ENCODE data around the gene TMEM250. TPM values are rescaled to one million over a fixed set of nuclear protein-coding genes. Genes with fewer than 3 reads are reported as not detected.

TMEM250 gene
- total and polyA plus RNA-seq, 2 of the 4 experiments (the other 2 are of a cell fraction) = 14.0 to 17.5 TPM

GRCh38 chr9:136160381-136160841, 41.7 kb upstream of the TMEM250 start:
- Histone ChIP-seq H4K8ac (ENCODE audit: low read depth in 2 of 2, low read length in 2 of 2) (no peak overlapping the region), H2AK5ac (ENCODE audit: low read depth, low read length) (no peak overlapping the region), H3K14ac (replicated peaks; ENCODE audit: low read depth, low read length) (no peak overlapping the region), H4K91ac (ENCODE audit: insufficient read depth, low read depth, low read length) (no peak overlapping the region), H3K9me1 (ENCODE audit: insufficient read depth, low read length) (no peaks in the 10 kb centered on the region), H2AK9ac (replicated peaks; ENCODE audit: low read depth, low read length, poor library complexity) (no peak overlapping the region), H3K4me3 (ENCODE audit: insufficient read depth, low read depth, low read length) (no peak overlapping the region), H3K4me1 (ENCODE audit: control insufficient read depth, insufficient read depth, low read length) (no peaks in the 10 kb centered on the region), H3K27ac (ENCODE audit: insufficient read depth, low read length) (no peak overlapping the region), H3K18ac (ENCODE audit: low read depth, low read length) (no peak overlapping the region), H3K4ac (ENCODE audit: low read depth, low read length) (no peak overlapping the region), H3K79me1 (ENCODE audit: low read depth in 1 of 2, low read length in 2 of 2) (no peaks in the 10 kb centered on the region), H4K20me1 (ENCODE audit: insufficient read depth, low read length) (no peaks in the 10 kb centered on the region), H2BK20ac (ENCODE audit: low read depth, low read length) (no peak overlapping the region), H3K56ac (ENCODE audit: extremely low read depth, insufficient read depth, low read length) (no peak overlapping the region), H3K27me3 (ENCODE audit: control insufficient read depth, insufficient read depth, low read length) (peaks cover 65% of the 10 kb centered on the region), H3K23ac (ENCODE audit: low read depth, low read length) (no peak overlapping the region), H3K9me3 (ENCODE audit: control insufficient read depth, insufficient read depth, low read length) (no peaks in the 10 kb centered on the region), H2BK15ac (ENCODE audit: low read depth, low read length) (no peak overlapping the region), H4K5ac (ENCODE audit: low read depth, low read length) (no peak overlapping the region), H3K9ac (ENCODE audit: low read depth, low read length) (no peak overlapping the region), H3K36me3 (ENCODE audit: control insufficient read depth, insufficient read depth, low read length) (no peaks in the 10 kb centered on the region), H2BK5ac (ENCODE audit: low read depth, low read length, poor library complexity, severe bottlenecking) (no peak overlapping the region), H2AFZ (replicated peaks; ENCODE audit: low read length, poor library complexity) (peak overlapping the region; percentile 51), H2BK120ac (ENCODE audit: low read depth, low read length) (no peak overlapping the region), H3K4me2 (ENCODE audit: low read depth, low read length) (no peak overlapping the region)
- ATAC-seq (ENCODE audit: low read depth) (no peak), DNase-seq (no peak)
- ChIA-PET CTCF (no interaction called here), POLR2A (ENCODE audit: unreplicated experiment) (no interaction called here)
- intact Hi-C loops (cut with micrococcal nuclease) (no loop called here), dilution Hi-C loops (cut with HindIII; ENCODE audit: low sequenced_read_pairs, unreplicated experiment) (no loop called here), in situ Hi-C loops (cut with MboI; ENCODE audit: low sequenced_read_pairs) (loop anchor here (10.0 kb wide), 1 partner anchor 114 kb away; no protein-coding TSS in a partner anchor)
- BruUV-seq (replicated peaks) = no TSS peak
- no peak for TF ChIP-seq NFE2L2 (IDR thresholded peaks at IDR 0.05; ENCODE audit: low read depth, low read length)
- no peak for TF ChIP-seq RFX5 (IDR thresholded peaks at IDR 0.05; ENCODE audit: low read depth, low read length)
- no peak for TF ChIP-seq SMC3 (IDR thresholded peaks at IDR 0.05; ENCODE audit: low read depth, low read length)
- no peak for TF ChIP-seq CTCF (conservative IDR thresholded peaks at IDR 0.05; ENCODE audit: low read depth, low read length)
- no peak for TF ChIP-seq MAZ (IDR thresholded peaks at IDR 0.05; ENCODE audit: borderline replicate concordance, low read depth, low read length)
- TF ChIP-seq POLR2A (IDR thresholded peaks at IDR 0.05; ENCODE audit: low read depth, low read length) = no peak
- TF ChIP-seq CHD1 (IDR thresholded peaks at IDR 0.05; ENCODE audit: low read depth, low read length) = no peak
- TF ChIP-seq USF2 (IDR thresholded peaks at IDR 0.05; ENCODE audit: low read depth, low read length) = no peak
- no peak for TF ChIP-seq ELK1 (IDR thresholded peaks at IDR 0.05; ENCODE audit: borderline replicate concordance, low read depth, low read length)
- no peak for TF ChIP-seq CEBPB (IDR thresholded peaks at IDR 0.05; ENCODE audit: low read depth, low read length)
- no peak for TF ChIP-seq RAD21 (IDR thresholded peaks at IDR 0.05; ENCODE audit: low read length)
- WGBS, 2 experiments (ENCODE audit: extremely low coverage in 2 of 2, insufficient read length in 1 of 2) = 33% methylated on average over 3 of the region's 12 CpGs; no CpG with 5 or more reads in 1 of the 2 experiments

Measured in IMR-90 (cell line).